ENCODE data around the gene ZFHX3.

DNA sequence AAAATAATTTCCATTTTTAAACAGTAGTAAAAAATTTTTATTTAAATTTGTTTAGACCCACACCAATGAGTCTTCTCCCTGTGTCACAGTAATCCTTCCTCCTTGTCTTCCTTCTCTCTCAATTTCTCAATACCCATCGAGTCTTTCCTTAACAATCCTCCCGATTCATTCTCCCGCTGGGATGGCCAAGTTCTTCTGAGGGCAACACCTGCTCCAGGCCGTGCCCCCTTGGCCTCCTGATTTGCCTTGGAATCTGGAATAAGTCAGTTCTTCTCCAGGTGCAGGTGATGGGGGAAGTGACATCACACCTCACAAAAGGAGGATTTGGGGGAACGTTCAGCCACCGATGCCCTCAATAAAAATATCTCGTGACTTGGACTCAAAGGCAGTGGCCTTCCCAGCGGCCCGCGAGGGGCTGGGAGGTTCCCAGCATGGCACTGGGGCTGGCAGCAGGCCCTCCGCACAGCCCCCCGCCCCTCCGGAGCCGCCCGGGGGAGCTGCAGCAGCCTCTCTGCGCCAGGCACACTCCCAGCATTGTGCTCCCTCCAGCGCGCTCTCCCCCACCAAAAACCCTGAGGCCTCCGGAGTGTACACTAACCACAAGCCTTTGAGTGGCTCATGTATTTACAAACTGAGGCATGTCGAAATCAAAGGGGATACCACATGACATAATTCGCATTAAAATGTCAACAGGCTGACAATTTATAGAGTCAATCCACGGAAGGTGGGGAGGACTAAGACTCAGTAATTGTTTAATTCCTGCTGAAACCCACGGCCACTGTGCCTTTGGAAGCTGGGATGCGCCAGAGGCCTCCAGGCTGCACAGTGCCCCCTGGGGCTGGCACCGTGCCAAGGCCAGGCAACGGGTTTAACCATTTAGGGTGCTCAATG lies 120.5 kb downstream of the ZFHX3 start:
- TF ChIP-seq, protein P1, sequence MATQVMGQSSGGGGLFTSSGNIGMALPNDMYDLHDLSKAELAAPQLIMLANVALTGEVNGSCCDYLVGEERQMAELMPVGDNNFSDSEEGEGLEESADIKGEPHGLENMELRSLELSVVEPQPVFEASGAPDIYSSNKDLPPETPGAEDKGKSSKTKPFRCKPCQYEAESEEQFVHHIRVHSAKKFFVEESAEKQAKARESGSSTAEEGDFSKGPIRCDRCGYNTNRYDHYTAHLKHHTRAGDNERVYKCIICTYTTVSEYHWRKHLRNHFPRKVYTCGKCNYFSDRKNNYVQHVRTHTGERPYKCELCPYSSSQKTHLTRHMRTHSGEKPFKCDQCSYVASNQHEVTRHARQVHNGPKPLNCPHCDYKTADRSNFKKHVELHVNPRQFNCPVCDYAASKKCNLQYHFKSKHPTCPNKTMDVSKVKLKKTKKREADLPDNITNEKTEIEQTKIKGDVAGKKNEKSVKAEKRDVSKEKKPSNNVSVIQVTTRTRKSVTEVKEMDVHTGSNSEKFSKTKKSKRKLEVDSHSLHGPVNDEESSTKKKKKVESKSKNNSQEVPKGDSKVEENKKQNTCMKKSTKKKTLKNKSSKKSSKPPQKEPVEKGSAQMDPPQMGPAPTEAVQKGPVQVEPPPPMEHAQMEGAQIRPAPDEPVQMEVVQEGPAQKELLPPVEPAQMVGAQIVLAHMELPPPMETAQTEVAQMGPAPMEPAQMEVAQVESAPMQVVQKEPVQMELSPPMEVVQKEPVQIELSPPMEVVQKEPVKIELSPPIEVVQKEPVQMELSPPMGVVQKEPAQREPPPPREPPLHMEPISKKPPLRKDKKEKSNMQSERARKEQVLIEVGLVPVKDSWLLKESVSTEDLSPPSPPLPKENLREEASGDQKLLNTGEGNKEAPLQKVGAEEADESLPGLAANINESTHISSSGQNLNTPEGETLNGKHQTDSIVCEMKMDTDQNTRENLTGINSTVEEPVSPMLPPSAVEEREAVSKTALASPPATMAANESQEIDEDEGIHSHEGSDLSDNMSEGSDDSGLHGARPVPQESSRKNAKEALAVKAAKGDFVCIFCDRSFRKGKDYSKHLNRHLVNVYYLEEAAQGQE (IDR thresholded peaks at IDR 0.05; ENCODE audit: low read depth), result no peak
- TF ChIP-seq EGR1 (IDR thresholded peaks at IDR 0.05) (no peak), CREB1 (IDR thresholded peaks at IDR 0.05; ENCODE audit: low read depth) (no peak)
